GM19193 (cell line): ENCODE results near the gene APC2.
A peak's percentile ranks its signal among the peaks of the same experiment; 100 is the strongest.

ENCODE experiments used
- POLR2A ChIP-seq: IDR thresholded peaks from 4 replicates; pipeline ENCODE4 v1.6.1; 2011; ENCODE audit not compliant: insufficient read depth, insufficient read length; ENCODE audit errors: extremely low read depth

APC2 gene

GRCh38 chr19:1449467-1450442, at the start of gene APC2:
Gene APC2 (plus strand): TSS chr19:1450121. CDS start chr19:1453002, 2,881 bp downstream.
- no peak for TF ChIP-seq POLR2A

- TF ChIP-seq POLR2A = no peak
These were observed 49.4 kb upstream of the APC2 start for GRCh38 chr19:1400281-1401137.

- peak; percentile 64 for TF ChIP-seq POLR2A
These were observed 48.6 kb upstream of the APC2 start, which contains the start of gene GAMT for GRCh38 chr19:1401138-1401888. Gene GAMT (minus strand): TSS chr19:1401542. CDS start chr19:1401476, 66 bp downstream.

- TF ChIP-seq POLR2A = no peak
These were observed 48.1 kb upstream of the APC2 start for GRCh38 chr19:1401889-1402217.

- no peak for TF ChIP-seq POLR2A
These were observed 47.4 kb upstream of the APC2 start for GRCh38 chr19:1402411-1403070.

GRCh38 chr19:1406774-1407527, 43.0 kb upstream of the APC2 start:
- peak; percentile 73 for TF ChIP-seq POLR2A

DNA sequence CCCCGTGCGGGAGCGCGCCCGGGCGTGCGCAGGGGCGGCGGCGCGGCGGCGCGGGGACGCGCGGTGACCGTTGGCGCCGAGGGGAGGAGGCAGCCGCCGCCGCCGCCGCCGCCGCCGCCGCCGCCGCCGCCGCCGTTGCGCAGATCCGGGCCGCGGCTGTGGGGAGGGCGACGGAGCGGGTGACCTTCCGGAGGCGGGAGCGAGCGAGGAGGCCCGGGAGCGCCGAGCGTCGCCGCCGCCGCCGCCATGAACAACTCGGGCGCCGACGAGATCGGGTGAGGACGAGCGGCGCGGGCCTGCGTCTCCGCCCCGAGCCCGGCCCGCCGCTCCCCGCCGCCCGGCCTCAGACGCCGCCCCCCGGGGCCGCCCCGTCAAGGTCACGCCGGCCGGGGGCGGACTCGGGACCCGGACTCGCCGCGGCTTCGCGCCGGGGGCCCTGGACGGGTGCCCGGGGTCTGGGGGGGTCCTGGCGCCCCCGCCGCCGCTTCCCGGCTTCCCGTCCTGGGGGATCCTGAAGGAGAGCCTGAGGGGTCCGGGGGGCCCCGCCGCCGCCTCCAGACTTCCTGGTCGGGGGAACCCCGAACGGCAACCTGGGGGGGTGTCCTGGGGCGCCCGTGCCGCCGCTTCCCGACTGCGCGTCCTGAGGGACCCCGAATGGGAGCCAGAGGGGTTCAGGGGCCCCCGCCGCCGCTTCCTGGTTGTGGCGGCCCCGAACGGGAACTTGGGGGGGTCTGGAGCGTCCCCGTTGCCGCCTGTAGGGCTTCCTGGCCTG, 42.2 kb upstream of the APC2 start, which contains the start of gene DAZAP1:
Gene DAZAP1 (plus strand): TSS at position 59 of the 772 bp plus-strand sequence. CDS start 188 bp downstream, at position 247.
- TF ChIP-seq POLR2A = no peak

- no peak for TF ChIP-seq POLR2A
These were observed 41.4 kb upstream of the APC2 start for GRCh38 chr19:1408300-1409203.

GRCh38 chr19:1409204-1410005, 40.5 kb upstream of the APC2 start:
- no peak for TF ChIP-seq POLR2A

DNA sequence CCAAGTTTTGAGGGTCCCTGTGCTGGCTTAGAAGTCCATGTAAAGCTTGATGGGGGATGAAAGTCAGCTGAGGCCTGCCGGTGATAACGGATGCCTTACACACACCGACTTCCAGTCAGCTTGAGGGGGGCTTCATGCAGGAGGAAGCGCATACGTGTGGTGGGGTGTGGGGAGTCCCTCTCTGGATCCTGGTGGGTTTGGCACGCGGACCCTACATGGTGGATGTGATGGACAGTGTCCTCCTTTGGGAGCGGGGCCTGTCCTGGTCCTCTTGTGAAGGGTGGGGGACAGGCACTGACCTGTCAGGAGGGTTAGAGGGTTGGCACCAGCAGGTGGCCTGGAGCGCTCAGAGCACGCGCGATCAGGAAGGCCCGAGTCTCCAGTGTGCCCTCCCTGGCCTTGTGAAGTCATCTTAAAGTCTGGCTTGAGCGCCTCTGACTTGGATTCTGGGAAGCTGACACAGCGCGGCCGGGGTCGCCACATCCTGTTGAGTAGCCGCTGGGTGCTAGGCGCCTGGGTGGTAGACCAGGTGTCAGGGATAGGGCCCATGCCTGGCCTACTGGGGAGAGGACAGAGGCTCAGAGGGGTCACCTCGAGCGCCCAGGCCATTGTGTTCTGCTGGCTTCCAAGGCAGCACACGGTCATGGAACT, 39.7 kb upstream of the APC2 start:
- TF ChIP-seq POLR2A = no peak
